Skeletal muscle satellite cell (primary cell): ENCODE measurements around the gene FHIT.

Experiments
- H3K27me3 ChIP-seq: 2 replicates; pipeline ENCODE4 v1.7.0; 2013; ENCODE audit warnings: low read length; ENCODE audit not compliant: control insufficient read depth, insufficient read depth
- H3K36me3 ChIP-seq: 2 replicates; pipeline ENCODE4 v1.7.0; 2013; ENCODE audit warnings: mild to moderate bottlenecking, control low read depth, low read length; ENCODE audit not compliant: insufficient read depth
- H3K4me1 ChIP-seq: 2 replicates; pipeline ENCODE4 v1.7.0; 2013; ENCODE audit warnings: low read length; ENCODE audit not compliant: control insufficient read depth, insufficient read depth
- H3K4me2 ChIP-seq: 2 replicates; pipeline ENCODE4 v1.7.0; 2013; ENCODE audit warnings: mild to moderate bottlenecking, low read length
- H3K4me3 ChIP-seq: 2 replicates; pipeline ENCODE4 v1.7.0; 2013; ENCODE audit warnings: low read length
- H3K9ac ChIP-seq: 2 replicates; pipeline ENCODE4 v1.7.0; 2013; ENCODE audit warnings: mild to moderate bottlenecking, low read depth, low read length, moderate library complexity
- H3K9me3 ChIP-seq: replicated peaks from 2 replicates; pipeline ENCODE4 v1.7.0; 2013; ENCODE audit warnings: mild to moderate bottlenecking, control low read depth, low read length

The FHIT gene

GRCh38 chr3:60757724-60758123, 493.5 kb downstream of the FHIT start:
- Histone ChIP-seq H3K4me3 (no peak overlapping the region), H3K4me1 (peaks cover 11% of the 10 kb centered on the region), H3K36me3 (no peaks in the 10 kb centered on the region), H3K9ac (no peak overlapping the region), H3K4me2 (no peak overlapping the region), H3K27me3 (no peaks in the 10 kb centered on the region), H3K9me3 (no peaks in the 10 kb centered on the region)

GRCh38 chr3:60756241-60757030, 494.8 kb downstream of the FHIT start:
- Histone ChIP-seq H3K9me3 (no peaks in the 10 kb centered on the region), H3K4me1 (peaks cover 11% of the 10 kb centered on the region), H3K9ac (no peak overlapping the region), H3K36me3 (no peaks in the 10 kb centered on the region), H3K27me3 (no peaks in the 10 kb centered on the region), H3K4me2 (peak overlapping the region; percentile 47), H3K4me3 (no peak overlapping the region)

- no peak overlapping the region for H3K4me2 ChIP-seq
- H3K9me3 ChIP-seq = no peaks in the 10 kb centered on the region
- H3K4me1 ChIP-seq = peaks cover 11% of the 10 kb centered on the region
- H3K9ac ChIP-seq = no peak overlapping the region
- H3K27me3 ChIP-seq = no peaks in the 10 kb centered on the region
- no peaks in the 10 kb centered on the region for H3K36me3 ChIP-seq
- H3K4me3 ChIP-seq = no peak overlapping the region
Observed at GRCh38 chr3:60755094-60755493, 496.2 kb downstream of the FHIT start.

GRCh38 chr3:60754617-60755016, 496.6 kb downstream of the FHIT start:
- H3K36me3 ChIP-seq = no peaks in the 10 kb centered on the region
- no peak overlapping the region for H3K9ac ChIP-seq
- H3K9me3 ChIP-seq = no peaks in the 10 kb centered on the region
- H3K27me3 ChIP-seq = no peaks in the 10 kb centered on the region
- H3K4me3 ChIP-seq = no peak overlapping the region
- H3K4me2 ChIP-seq = no peak overlapping the region
- peaks cover 11% of the 10 kb centered on the region for H3K4me1 ChIP-seq

GRCh38 chr3:60752809-60753208, 498.4 kb downstream of the FHIT start:
- peaks cover 11% of the 10 kb centered on the region for H3K4me1 ChIP-seq
- H3K36me3 ChIP-seq = no peaks in the 10 kb centered on the region
- no peak overlapping the region for H3K9ac ChIP-seq
- no peak overlapping the region for H3K4me2 ChIP-seq
- no peaks in the 10 kb centered on the region for H3K27me3 ChIP-seq
- no peaks in the 10 kb centered on the region for H3K9me3 ChIP-seq
- H3K4me3 ChIP-seq = no peak overlapping the region

DNA sequence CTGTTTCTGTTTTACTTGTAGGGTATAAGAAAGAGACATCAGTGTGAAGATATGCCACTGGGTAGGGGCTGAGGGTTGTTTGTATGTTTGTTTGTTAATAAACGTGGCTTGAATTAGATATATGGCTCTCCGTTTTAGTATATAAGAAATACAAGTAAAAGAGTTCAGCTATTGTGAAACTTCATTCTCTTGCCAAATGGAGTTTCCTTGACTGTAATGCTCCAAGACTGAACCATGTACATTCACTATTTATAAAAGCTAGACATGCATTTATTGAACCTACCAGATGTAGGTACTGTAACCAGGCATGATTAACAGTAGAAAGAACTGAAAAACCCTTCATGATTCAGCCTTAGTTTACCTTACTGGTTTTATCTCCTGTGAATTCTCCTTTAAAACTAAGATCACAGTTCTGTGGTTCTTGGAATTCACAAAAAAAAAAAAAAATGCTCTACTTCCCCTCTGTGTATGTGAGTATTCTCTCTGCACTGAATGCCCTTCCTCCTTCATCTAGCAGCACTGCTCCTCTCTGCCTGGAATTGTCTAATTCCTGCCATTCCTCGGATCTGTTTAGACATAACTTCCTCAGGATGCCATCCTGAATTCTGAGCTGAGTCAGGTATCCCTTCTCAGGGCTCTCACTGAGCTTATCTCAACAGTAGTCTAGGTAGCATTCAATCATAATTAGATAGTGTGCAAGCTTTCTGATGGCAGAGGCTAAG, 504.4 kb downstream of the FHIT start:
- H3K4me1 ChIP-seq = peaks cover 22% of the 10 kb centered on the region
- no peak overlapping the region for H3K9ac ChIP-seq
- H3K36me3 ChIP-seq = no peaks in the 10 kb centered on the region
- H3K27me3 ChIP-seq = no peaks in the 10 kb centered on the region
- no peak overlapping the region for H3K4me3 ChIP-seq
- no peaks in the 10 kb centered on the region for H3K9me3 ChIP-seq
- no peak overlapping the region for H3K4me2 ChIP-seq

DNA sequence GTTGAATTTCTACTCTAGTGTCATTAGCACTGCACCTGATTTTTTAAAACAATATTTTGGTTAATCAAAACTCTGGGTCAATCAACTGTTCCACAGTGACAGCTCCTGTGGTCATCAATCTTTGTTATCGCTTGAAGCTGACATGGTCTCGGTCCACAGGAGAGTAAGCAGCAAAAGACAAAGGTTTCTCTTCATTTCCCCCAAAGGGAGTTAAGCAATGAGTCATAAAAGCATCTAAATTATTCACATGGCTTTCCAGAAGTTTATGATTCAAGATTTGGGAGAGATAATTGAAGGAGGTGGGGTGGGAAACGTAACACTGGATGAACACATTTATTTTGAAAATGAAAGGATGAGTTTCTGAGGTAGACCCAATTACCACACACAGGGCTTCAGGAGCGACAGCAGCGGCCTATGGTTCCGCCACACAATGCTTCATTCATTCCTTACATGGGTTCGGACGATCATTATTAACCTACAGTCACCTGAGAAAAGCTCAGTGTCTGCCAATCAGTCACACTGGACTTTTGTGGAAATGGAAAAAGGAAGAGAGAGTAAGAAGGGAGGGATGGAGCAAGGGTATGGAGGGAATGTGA, 505.1 kb downstream of the FHIT start:
- Histone ChIP-seq H3K4me2 (no peak overlapping the region), H3K9ac (no peak overlapping the region), H3K36me3 (no peaks in the 10 kb centered on the region), H3K4me1 (peaks cover 24% of the 10 kb centered on the region), H3K9me3 (no peaks in the 10 kb centered on the region), H3K27me3 (no peaks in the 10 kb centered on the region), H3K4me3 (no peak overlapping the region)

DNA sequence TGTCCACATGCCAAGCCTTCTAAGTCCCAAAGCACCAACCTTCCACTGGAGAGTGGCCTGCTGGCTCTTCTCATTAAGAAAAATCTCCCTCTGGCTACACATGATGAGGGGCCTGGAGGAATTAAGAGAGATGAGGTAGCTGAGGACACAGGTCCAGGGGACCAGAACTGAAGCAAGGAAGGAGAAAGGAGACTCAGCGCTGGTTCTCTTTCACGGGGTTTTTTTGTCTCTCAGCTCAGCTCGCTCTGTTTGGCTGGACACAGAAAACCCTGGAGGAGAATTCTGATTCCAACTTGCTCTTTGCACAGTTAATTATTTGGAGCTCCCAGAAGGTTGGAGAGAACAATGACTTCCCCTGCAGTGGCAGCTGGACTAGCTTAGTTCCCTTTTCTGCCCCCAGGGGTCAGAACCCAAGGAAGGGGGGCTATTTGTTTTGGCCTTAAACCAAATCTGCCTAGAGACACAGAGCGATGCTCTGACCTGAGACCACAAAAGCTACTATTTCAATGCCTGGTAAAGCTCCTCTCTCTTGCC, 507.6 kb downstream of the FHIT start:
- Histone ChIP-seq H3K27me3 (no peaks in the 10 kb centered on the region), H3K36me3 (no peaks in the 10 kb centered on the region), H3K4me2 (no peak overlapping the region), H3K9me3 (no peaks in the 10 kb centered on the region), H3K4me1 (peaks cover 24% of the 10 kb centered on the region), H3K4me3 (no peak overlapping the region), H3K9ac (no peak overlapping the region)

- peaks cover 24% of the 10 kb centered on the region for H3K4me1 ChIP-seq
- peak overlapping the region; percentile 38 for H3K4me2 ChIP-seq
- no peaks in the 10 kb centered on the region for H3K27me3 ChIP-seq
- no peaks in the 10 kb centered on the region for H3K36me3 ChIP-seq
- no peaks in the 10 kb centered on the region for H3K9me3 ChIP-seq
- no peak overlapping the region for H3K4me3 ChIP-seq
- no peak overlapping the region for H3K9ac ChIP-seq
Observed at GRCh38 chr3:60742606-60743145, 508.6 kb downstream of the FHIT start.

- H3K36me3 ChIP-seq = no peaks in the 10 kb centered on the region
- no peak overlapping the region for H3K9ac ChIP-seq
- no peaks in the 10 kb centered on the region for H3K9me3 ChIP-seq
- H3K4me1 ChIP-seq = peaks cover 12% of the 10 kb centered on the region
- H3K4me2 ChIP-seq = no peak overlapping the region
- H3K4me3 ChIP-seq = no peak overlapping the region
- no peaks in the 10 kb centered on the region for H3K27me3 ChIP-seq
Observed at GRCh38 chr3:60737633-60738399, 513.4 kb downstream of the FHIT start.

GRCh38 chr3:60730371-60730770, 520.9 kb downstream of the FHIT start:
- Histone ChIP-seq H3K27me3 (no peaks in the 10 kb centered on the region), H3K36me3 (no peaks in the 10 kb centered on the region), H3K9ac (no peak overlapping the region), H3K9me3 (no peaks in the 10 kb centered on the region), H3K4me3 (no peak overlapping the region), H3K4me2 (no peak overlapping the region), H3K4me1 (no peaks in the 10 kb centered on the region)
